Prostate gland (tissue), 2 donors: ENCODE data around the gene TEX29.

Experiments used
- CTCF ChIP-seq, 4 experiments: fragments of 200-600 bp in 2 of 4; fragments of 450-650 bp in 2 of 4; sonication (generic) in 2 of 4; IDR thresholded peaks; 1 replicate in 3 of 4; 2 replicates in 1 of 4; pipeline ENCODE4 v1.5.1; 2016 to 2019; ENCODE audit warnings: antibody characterized with exemption in 4 of 4, mild to moderate bottlenecking in 2 of 4, moderate library complexity in 2 of 4
- POLR2A ChIP-seq: fragments of 450-650 bp; IDR thresholded peaks from one replicate; pipeline ENCODE4 v1.6.1; 2016; ENCODE audit warnings: antibody characterized with exemption, mild to moderate bottlenecking
- POLR2AphosphoS5 ChIP-seq: sonication (generic); formaldehyde crosslinking; IDR thresholded peaks from one replicate; pipeline ENCODE4 v1.6.1; 2017; ENCODE audit warnings: antibody characterized with exemption

DNA sequence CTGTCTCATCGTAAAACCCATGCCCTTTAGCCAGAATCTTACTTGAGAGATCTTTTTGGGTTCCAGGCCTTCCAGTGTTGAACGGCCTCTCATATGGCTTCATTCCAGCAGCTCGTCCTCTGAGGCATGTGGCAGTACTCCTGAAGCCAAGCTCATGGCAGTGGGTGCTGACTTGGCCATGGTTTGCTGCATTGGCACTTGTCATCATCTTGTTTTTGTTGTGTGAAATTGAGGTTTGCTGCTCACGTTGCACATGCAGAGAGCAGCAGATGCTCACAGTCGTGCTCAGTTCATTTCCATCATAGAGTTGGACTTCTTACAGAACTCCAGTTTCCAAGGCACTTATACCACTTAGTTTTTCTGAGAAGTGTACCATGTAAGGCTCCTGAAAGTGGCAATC, 14.9 kb downstream of the TEX29 start:
- TF ChIP-seq CTCF (IDR thresholded peaks at IDR 0.05) (no peak), POLR2AphosphoS5 (no peak), POLR2A (no peak)
